Measurements from ENCODE around the gene NUMB. TPM values are rescaled to one million over a fixed set of nuclear protein-coding genes. Genes with fewer than 3 reads are reported as not detected.
"Not testable (repeated sequence)": the region's sequence is repeated elsewhere in the genome, so short reads cannot be mapped to it uniquely, and the experiment has no call there.

NUMB gene
- total and polyA plus RNA-seq, 4 donors: 27.2 to 99.3 (median 50.6) TPM

GRCh38 chr14:73423092-73423491 is 35.3 kb downstream of the NUMB start:
- intact Hi-C loops (cut with DNase I); H3K4me1 ChIP-seq (ENCODE audit: control insufficient read depth in 1 of 2, insufficient read depth in 2 of 2, low read length in 2 of 2); H3K27me3 ChIP-seq (ENCODE audit: control insufficient read depth in 1 of 2, insufficient read depth in 2 of 2, low read length in 1 of 2); H3K27ac ChIP-seq (ENCODE audit: low read depth in 1 of 2, low read length in 2 of 2); H3K4me3 ChIP-seq (ENCODE audit: low read length in 2 of 2); DNase-seq; ATAC-seq (ENCODE audit: low FRiP score); H3K36me3 ChIP-seq (ENCODE audit: control insufficient read depth in 1 of 2, insufficient read depth in 2 of 2, low read length in 1 of 2); H3K9me3 ChIP-seq (ENCODE audit: control insufficient read depth, low read length): not testable (repeated sequence)
- 96 to 99% methylated on average over 6 of the region's 6 CpGs for WGBS, 2 donors

GRCh38 chr14:73422515-73422914 is 35.8 kb downstream of the NUMB start:
- no peak for DNase-seq
- no peaks in the 10 kb centered on the region for H3K4me1 ChIP-seq (ENCODE audit: control insufficient read depth in 1 of 2, insufficient read depth in 2 of 2, low read length in 2 of 2)
- H3K9me3 ChIP-seq (ENCODE audit: control insufficient read depth, low read length): no peaks in the 10 kb centered on the region
- intact Hi-C loops (cut with DNase I): no loop called here
- no peak overlapping the region for H3K4me3 ChIP-seq (ENCODE audit: low read length in 2 of 2)
- no peaks in the 10 kb centered on the region for H3K36me3 ChIP-seq (ENCODE audit: control insufficient read depth in 1 of 2, insufficient read depth in 2 of 2, low read length in 1 of 2)
- ATAC-seq (ENCODE audit: low FRiP score): no peak
- 81 to 87% methylated on average over 4 of the region's 4 CpGs for WGBS, 2 donors
- H3K27ac ChIP-seq (ENCODE audit: low read depth in 1 of 2, low read length in 2 of 2): no peak overlapping the region
- no peaks in the 10 kb centered on the region for H3K27me3 ChIP-seq (ENCODE audit: control insufficient read depth in 1 of 2, insufficient read depth in 2 of 2, low read length in 1 of 2)

- no peak for ATAC-seq (ENCODE audit: low FRiP score)
- no peak overlapping the region for H3K4me3 ChIP-seq (ENCODE audit: low read length in 2 of 2)
- 95 to 97% methylated on average over 3 of the region's 3 CpGs for WGBS, 2 donors
- H3K27me3 ChIP-seq (ENCODE audit: control insufficient read depth in 1 of 2, insufficient read depth in 2 of 2, low read length in 1 of 2): no peaks in the 10 kb centered on the region
- no peak for DNase-seq
- no peaks in the 10 kb centered on the region for H3K9me3 ChIP-seq (ENCODE audit: control insufficient read depth, low read length)
- H3K27ac ChIP-seq (ENCODE audit: low read depth in 1 of 2, low read length in 2 of 2): no peak overlapping the region
- peaks cover 0 to 2% of the 10 kb centered on the region in 2 donors for H3K4me1 ChIP-seq (ENCODE audit: control insufficient read depth in 1 of 2, insufficient read depth in 2 of 2, low read length in 2 of 2)
- intact Hi-C loops (cut with DNase I): no loop called here
- H3K36me3 ChIP-seq (ENCODE audit: control insufficient read depth in 1 of 2, insufficient read depth in 2 of 2, low read length in 1 of 2): no peaks in the 10 kb centered on the region
Measured at GRCh38 chr14:73418227-73418626, 40.1 kb downstream of the NUMB start.

GRCh38 chr14:73406248-73406647 is 52.1 kb downstream of the NUMB start:
- ATAC-seq (ENCODE audit: low FRiP score); H3K9me3 ChIP-seq (ENCODE audit: control insufficient read depth, low read length); intact Hi-C loops (cut with DNase I); DNase-seq; H3K27me3 ChIP-seq (ENCODE audit: control insufficient read depth in 1 of 2, insufficient read depth in 2 of 2, low read length in 1 of 2); H3K4me3 ChIP-seq (ENCODE audit: low read length in 2 of 2); H3K36me3 ChIP-seq (ENCODE audit: control insufficient read depth in 1 of 2, insufficient read depth in 2 of 2, low read length in 1 of 2); H3K27ac ChIP-seq (ENCODE audit: low read depth in 1 of 2, low read length in 2 of 2); H3K4me1 ChIP-seq (ENCODE audit: control insufficient read depth in 1 of 2, insufficient read depth in 2 of 2, low read length in 2 of 2): not testable (repeated sequence)
- 96 to 100% methylated on average over 2 of the region's 3 CpGs for WGBS, 2 donors

- Histone ChIP-seq H3K36me3 (ENCODE audit: control insufficient read depth in 1 of 2, insufficient read depth in 2 of 2, low read length in 1 of 2) (no peaks in the 10 kb centered on the region), H3K27me3 (ENCODE audit: control insufficient read depth in 1 of 2, insufficient read depth in 2 of 2, low read length in 1 of 2) (no peaks in the 10 kb centered on the region), H3K4me1 (ENCODE audit: control insufficient read depth in 1 of 2, insufficient read depth in 2 of 2, low read length in 2 of 2) (peaks cover 0 to 3% of the 10 kb centered on the region in 2 donors), H3K27ac (ENCODE audit: low read depth in 1 of 2, low read length in 2 of 2) (no peak overlapping the region), H3K9me3 (ENCODE audit: control insufficient read depth, low read length) (no peaks in the 10 kb centered on the region), H3K4me3 (ENCODE audit: low read length in 2 of 2) (no peak overlapping the region)
- DNase-seq: no peak
- no peak for ATAC-seq (ENCODE audit: low FRiP score)
- intact Hi-C loops (cut with DNase I): no loop called here
- WGBS, 2 donors: 92 to 95% methylated on average over 4 of the region's 4 CpGs
Measured at GRCh38 chr14:73403181-73403752, 55.1 kb downstream of the NUMB start.

GRCh38 chr14:73402579-73402978 is 55.8 kb downstream of the NUMB start:
- Histone ChIP-seq H3K4me1 (ENCODE audit: control insufficient read depth in 1 of 2, insufficient read depth in 2 of 2, low read length in 2 of 2) (peaks cover 0 to 3% of the 10 kb centered on the region in 2 donors), H3K27ac (ENCODE audit: low read depth in 1 of 2, low read length in 2 of 2) (no peak overlapping the region), H3K9me3 (ENCODE audit: control insufficient read depth, low read length) (no peaks in the 10 kb centered on the region), H3K27me3 (ENCODE audit: control insufficient read depth in 1 of 2, insufficient read depth in 2 of 2, low read length in 1 of 2) (no peaks in the 10 kb centered on the region), H3K36me3 (ENCODE audit: control insufficient read depth in 1 of 2, insufficient read depth in 2 of 2, low read length in 1 of 2) (no peaks in the 10 kb centered on the region), H3K4me3 (ENCODE audit: low read length in 2 of 2) (no peak overlapping the region)
- intact Hi-C loops (cut with DNase I): no loop called here
- DNase-seq (no peak), ATAC-seq (ENCODE audit: low FRiP score) (no peak)
- WGBS, 2 donors: 34 to 46% methylated on average over 2 of the region's 2 CpGs

- Histone ChIP-seq H3K4me1 (ENCODE audit: control insufficient read depth in 1 of 2, insufficient read depth in 2 of 2, low read length in 2 of 2) (no peaks in the 10 kb centered on the region), H3K9me3 (ENCODE audit: control insufficient read depth, low read length) (no peaks in the 10 kb centered on the region), H3K27me3 (ENCODE audit: control insufficient read depth in 1 of 2, insufficient read depth in 2 of 2, low read length in 1 of 2) (no peaks in the 10 kb centered on the region), H3K27ac (ENCODE audit: low read depth in 1 of 2, low read length in 2 of 2) (no peak overlapping the region), H3K36me3 (ENCODE audit: control insufficient read depth in 1 of 2, insufficient read depth in 2 of 2, low read length in 1 of 2) (no peaks in the 10 kb centered on the region), H3K4me3 (ENCODE audit: low read length in 2 of 2) (no peak overlapping the region)
- 83 to 89% methylated on average over 3 of the region's 3 CpGs for WGBS, 2 donors
- no peak for DNase-seq
- intact Hi-C loops (cut with DNase I): no loop called here
- ATAC-seq (ENCODE audit: low FRiP score): no peak
Measured at GRCh38 chr14:73397810-73398209, 60.5 kb downstream of the NUMB start.

GRCh38 chr14:73394317-73394716 is 64.0 kb downstream of the NUMB start:
- intact Hi-C loops (cut with DNase I): no loop called here
- Histone ChIP-seq H3K4me1 (ENCODE audit: control insufficient read depth in 1 of 2, insufficient read depth in 2 of 2, low read length in 2 of 2) (no peaks in the 10 kb centered on the region), H3K4me3 (ENCODE audit: low read length in 2 of 2) (no peak overlapping the region), H3K36me3 (ENCODE audit: control insufficient read depth in 1 of 2, insufficient read depth in 2 of 2, low read length in 1 of 2) (no peaks in the 10 kb centered on the region), H3K27me3 (ENCODE audit: control insufficient read depth in 1 of 2, insufficient read depth in 2 of 2, low read length in 1 of 2) (no peaks in the 10 kb centered on the region), H3K27ac (ENCODE audit: low read depth in 1 of 2, low read length in 2 of 2) (no peak overlapping the region), H3K9me3 (ENCODE audit: control insufficient read depth, low read length) (no peaks in the 10 kb centered on the region)
- no peak for ATAC-seq (ENCODE audit: low FRiP score)
- 92 to 95% methylated on average over 1 of the region's 1 CpG for whole genome bisulfite sequencing, 2 donors
- no peak for DNase-seq

GRCh38 chr14:73393375-73393774 is 65.0 kb downstream of the NUMB start:
- Histone ChIP-seq H3K4me1 (ENCODE audit: control insufficient read depth in 1 of 2, insufficient read depth in 2 of 2, low read length in 2 of 2) (no peaks in the 10 kb centered on the region), H3K4me3 (ENCODE audit: low read length in 2 of 2) (no peak overlapping the region), H3K27ac (ENCODE audit: low read depth in 1 of 2, low read length in 2 of 2) (no peak overlapping the region), H3K36me3 (ENCODE audit: control insufficient read depth in 1 of 2, insufficient read depth in 2 of 2, low read length in 1 of 2) (no peaks in the 10 kb centered on the region), H3K27me3 (ENCODE audit: control insufficient read depth in 1 of 2, insufficient read depth in 2 of 2, low read length in 1 of 2) (no peaks in the 10 kb centered on the region), H3K9me3 (ENCODE audit: control insufficient read depth, low read length) (no peaks in the 10 kb centered on the region)
- DNase-seq (no peak), ATAC-seq (ENCODE audit: low FRiP score) (no peak)
- intact Hi-C loops (cut with DNase I): no loop called here

All from aorta (tissue), 5 donors.